Retinal pigment epithelial cell (primary cell): ENCODE results near the gene FER.
A peak's percentile ranks its signal among the peaks of the same experiment; 100 is the strongest.

ENCODE experiments used
- DNase-seq: peaks from one replicate; pipeline ENCODE4 v3.0.0-alpha.2; 2010; ENCODE audit warnings: low read depth
- H3K4me3 ChIP-seq: 2 replicates; pipeline ENCODE4 v1.5.1; 2011; ENCODE audit warnings: mild to moderate bottlenecking, low read length, control low read depth, moderate library complexity
- TF ChIP-seq, protein P1 (sequence below): conservative IDR thresholded peaks from 2 replicates; pipeline ENCODE4 v1.5.1; 2011; ENCODE audit warnings: low read depth, low read length, control low read depth, inconsistent platforms

FER gene

DNA sequence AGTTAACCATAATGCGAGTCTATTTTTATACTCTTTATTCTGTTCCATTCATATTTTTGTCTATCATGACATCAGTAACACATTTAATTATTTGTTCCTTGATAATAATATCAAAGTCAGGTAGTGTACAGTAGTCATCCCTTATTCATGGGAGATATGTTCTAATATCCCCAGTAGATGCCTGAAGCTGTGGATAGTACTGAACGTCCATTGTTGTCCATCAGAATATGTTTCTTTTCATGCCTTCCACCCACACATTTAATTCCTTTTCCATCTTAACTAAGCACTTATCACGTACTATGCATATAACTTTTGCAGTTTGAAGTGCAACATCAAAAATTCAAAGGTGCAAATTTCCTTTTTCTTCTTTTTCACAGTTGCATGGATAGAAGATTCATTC, 53.6 kb downstream of the FER start:
- no peak overlapping the region for H3K4me3 ChIP-seq
- TF ChIP-seq, protein P1, sequence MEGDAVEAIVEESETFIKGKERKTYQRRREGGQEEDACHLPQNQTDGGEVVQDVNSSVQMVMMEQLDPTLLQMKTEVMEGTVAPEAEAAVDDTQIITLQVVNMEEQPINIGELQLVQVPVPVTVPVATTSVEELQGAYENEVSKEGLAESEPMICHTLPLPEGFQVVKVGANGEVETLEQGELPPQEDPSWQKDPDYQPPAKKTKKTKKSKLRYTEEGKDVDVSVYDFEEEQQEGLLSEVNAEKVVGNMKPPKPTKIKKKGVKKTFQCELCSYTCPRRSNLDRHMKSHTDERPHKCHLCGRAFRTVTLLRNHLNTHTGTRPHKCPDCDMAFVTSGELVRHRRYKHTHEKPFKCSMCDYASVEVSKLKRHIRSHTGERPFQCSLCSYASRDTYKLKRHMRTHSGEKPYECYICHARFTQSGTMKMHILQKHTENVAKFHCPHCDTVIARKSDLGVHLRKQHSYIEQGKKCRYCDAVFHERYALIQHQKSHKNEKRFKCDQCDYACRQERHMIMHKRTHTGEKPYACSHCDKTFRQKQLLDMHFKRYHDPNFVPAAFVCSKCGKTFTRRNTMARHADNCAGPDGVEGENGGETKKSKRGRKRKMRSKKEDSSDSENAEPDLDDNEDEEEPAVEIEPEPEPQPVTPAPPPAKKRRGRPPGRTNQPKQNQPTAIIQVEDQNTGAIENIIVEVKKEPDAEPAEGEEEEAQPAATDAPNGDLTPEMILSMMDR: no peak
- DNase-seq: no peak

DNA sequence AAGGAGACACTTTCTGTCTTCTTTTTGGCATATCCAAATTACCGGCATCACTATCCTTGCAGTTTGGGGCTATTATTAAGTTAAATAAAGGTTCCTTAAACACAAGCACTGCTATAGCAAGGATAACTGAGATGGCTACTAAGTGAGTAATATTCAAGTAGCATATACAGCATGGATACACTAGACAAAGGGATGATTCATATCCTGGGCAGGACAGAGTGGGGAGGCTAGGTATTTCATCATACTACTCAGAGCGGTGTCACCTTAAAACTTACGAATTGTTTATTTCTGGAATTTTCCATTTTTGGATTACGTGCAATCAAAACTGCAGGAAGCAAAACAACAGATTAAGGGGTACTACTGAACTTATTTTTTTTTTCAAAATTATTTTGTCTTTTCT, 54.1 kb downstream of the FER start:
- no peak overlapping the region for H3K4me3 ChIP-seq
- TF ChIP-seq, protein P1: no peak
- DNase-seq: peak; percentile 46

DNA sequence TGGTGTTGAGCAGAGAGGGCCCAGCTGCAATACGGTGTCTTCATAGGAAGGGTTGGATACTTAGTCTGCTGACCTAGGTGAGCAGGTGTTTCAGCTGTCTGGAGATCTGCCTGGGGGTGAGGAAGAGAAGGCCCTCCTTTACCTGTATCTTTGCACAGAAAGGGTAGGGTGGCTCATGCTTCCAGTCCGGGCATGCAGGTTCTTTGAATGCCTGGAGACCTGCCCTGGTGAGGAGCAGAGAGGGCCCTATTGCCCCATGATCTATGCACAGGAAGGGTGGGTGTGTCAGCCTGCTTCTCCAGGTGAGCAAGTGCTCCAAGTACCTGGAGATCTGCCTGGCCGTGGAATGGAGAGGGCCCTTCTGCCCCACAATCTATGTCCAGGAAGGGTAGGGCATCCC, 63.0 kb downstream of the FER start:
- no peak for DNase-seq
- TF ChIP-seq, protein P1: no peak
- no peak overlapping the region for H3K4me3 ChIP-seq

DNA sequence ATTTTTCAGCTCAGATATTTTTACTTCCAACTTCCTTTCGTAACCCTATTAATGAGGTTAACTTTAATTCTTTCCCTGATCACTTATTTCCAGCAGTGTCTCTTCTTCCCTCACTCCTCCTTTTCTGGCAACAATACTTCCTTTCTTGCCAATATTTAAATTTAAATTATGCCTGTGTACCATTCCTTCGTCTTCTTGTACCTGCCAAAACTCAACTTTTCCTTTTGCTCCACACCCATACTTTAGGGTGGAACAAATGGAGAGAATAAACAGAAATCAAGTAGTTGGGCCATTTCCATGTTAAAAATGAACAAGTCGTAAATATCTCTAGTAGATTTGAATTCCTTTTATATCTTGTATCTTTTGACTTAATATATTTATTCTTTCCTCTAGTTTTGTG, 66.0 kb downstream of the FER start:
- H3K4me3 ChIP-seq: no peak overlapping the region
- TF ChIP-seq, protein P1: no peak
- DNase-seq: no peak

DNA sequence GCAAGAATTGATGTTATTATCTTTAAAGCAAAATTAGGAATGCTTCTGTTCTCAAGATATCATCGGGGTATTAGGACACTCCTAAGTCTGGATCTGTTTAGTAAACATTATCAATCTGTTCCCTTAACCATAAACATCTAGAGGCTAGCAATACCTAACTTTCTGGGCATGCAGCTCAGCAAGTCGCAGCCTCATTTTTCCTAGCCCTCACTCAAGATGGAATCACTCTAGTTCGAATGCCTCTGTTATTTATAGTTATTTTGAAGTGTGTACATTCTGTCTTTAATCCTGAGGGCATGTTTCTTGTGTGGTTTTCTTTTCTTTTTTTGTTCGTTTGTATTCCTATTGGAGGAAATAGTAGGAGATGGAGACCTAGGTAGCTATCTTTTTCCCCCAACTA, 66.9 kb downstream of the FER start:
- H3K4me3 ChIP-seq: no peak overlapping the region
- DNase-seq: no peak
- TF ChIP-seq, protein P1: no peak

DNA sequence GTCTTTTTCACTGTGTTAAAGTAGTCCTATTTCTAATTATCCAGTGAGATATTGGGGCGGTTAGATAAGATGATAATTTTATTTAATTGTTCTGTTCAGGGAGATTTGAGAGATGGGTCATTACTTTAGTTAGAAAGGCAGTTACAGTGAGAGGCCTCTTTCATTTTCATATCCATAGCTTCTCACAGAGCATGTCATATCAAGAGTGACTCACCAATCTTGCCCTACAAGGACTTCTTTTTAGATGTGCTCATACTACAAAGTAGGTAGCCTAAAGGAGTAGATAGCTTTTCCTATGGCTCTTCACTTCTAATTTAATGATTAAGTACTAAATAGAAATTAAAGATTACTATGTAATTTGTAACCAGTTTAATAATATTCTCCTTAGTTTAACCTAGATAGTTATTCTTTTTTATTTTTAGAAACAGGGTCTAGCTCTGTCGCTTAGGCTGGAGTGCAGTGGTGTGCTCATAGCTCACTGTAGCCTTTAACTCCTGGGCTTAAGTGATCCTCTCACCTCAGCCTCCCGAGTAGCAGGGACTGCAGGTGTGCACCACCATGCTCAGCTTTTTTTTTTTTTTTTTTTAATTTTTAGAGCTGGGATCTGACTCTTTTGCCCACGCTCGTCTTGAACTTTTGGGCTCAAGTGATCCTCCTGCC, 71.0 kb downstream of the FER start:
- peak; percentile 1 for DNase-seq
- TF ChIP-seq, protein P1: no peak

DNA sequence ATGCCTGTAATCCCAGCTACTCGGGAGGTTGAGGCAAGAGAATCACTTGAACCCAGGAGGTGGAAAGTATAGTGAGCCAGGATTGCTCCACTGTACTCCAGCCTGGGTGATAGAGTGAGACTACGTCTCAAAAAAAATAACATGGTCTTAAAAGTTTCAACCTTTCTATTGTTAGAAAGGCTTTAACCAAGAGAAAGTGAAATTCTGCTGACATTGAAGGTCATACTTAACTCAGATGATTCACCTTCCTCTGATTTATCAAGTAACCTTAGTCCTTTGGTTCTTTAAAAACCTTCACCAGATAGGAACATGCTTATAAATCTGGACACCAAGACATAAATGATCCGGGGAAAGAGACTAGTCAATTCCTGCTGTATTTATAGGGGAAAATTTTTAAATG, 73.3 kb downstream of the FER start:
- no peak overlapping the region for H3K4me3 ChIP-seq
- TF ChIP-seq, protein P1: no peak
- DNase-seq: no peak

More for the DNA sequence above, 71.0 kb downstream of the FER start:
- no peak overlapping the region for H3K4me3 ChIP-seq
